ENCODE measurements around the gene PMM2.

- no peak for TF ChIP-seq CTCF (IDR thresholded peaks at IDR 0.05 in 4 of 5, conservative IDR thresholded peaks at IDR 0.05 in 1 of 5)
- TF ChIP-seq POLR2A (IDR thresholded peaks at IDR 0.05), result no peak
Observed at GRCh38 chr16:8768283-8768682, 29.4 kb upstream of the PMM2 start.

Data from gastrocnemius medialis (tissue), 4 donors.